NK-92 (cell line): Measurements from ENCODE around the gene CALN1.
"Not testable (repeated sequence)": the region's sequence is repeated elsewhere in the genome, so short reads cannot be mapped to it uniquely, and the experiment has no call there.

Experiments used
- DNase-seq: peaks from one replicate; lab custom pipeline; 2025; ENCODE audit not compliant: unreplicated experiment; lab: John Stamatoyannopoulos, UW

CALN1 gene

DNA sequence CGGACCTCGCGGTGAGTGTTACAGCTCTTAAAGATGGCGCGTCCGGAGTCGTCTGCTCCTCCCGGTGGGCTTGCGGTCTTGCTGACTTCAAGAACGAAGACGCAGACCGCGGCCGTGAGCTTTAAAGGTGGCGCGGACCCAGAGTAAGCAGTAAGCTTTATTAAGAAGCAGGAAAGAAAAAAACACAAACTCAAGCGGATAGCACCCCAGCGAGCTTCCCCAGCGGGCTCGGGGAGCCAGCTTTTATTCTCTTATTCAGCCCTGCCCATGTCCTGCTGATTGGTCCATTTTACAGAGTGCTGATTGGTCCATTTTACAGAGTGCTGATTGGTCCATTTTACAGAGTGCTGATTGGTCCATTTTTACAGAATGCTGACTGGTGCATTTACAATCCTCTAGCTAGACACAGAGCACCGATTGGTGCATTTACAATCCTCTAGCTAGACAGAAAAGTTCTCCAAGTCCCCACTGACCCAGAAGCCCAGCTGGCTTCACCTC is at the start of gene CALN1:
CALN1 (minus strand) TSS at position 218 of the 498 bp plus-strand sequence.
- not testable (repeated sequence) for DNase-seq

- no peak for DNase-seq
Observed at GRCh38 chr7:72453471-72453870, 41.3 kb upstream of the CALN1 start.

GRCh38 chr7:72447465-72448204 is 35.5 kb upstream of the CALN1 start:
- no peak for DNase-seq

DNA sequence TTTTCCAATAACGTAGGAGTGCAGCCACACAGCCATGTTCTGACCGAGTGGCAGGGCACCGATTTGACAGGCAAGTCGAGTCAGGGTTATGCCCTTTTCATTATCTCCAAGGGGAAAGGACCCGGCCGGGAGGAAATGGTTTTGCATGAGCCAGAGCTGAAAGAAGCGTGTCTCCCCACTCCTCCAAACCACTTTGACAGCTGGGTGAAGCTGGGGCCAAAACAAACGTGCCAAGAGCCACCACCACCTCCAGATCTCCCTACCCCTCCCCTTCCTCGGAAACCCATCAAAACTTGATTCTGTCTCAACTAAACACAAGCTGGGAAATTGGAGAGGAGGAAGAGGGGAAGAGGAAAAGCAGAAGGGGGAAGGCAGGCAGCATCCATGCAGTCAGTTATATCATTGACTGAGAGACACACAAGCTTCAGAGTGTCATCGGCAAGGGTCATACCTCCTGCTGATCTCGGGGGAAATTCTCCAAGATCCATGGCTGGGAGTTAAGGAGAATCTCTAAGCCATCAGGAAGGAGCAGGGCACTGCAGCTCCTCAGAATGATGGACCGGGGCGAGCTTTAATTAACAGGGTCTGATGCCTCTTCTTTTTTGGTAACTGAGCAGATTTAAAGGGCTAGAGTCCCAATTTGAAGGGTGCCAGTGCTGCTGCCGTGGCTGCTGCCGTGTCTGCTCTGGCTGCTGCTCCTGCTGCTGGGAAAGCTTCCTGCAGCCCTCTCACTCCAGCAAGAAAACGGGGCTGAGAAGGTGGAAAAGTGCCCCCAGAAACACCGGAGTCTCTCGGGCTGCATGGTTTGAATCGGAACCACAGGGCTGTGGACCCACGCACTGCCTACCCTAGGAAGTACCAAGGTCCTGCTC is 34.7 kb upstream of the CALN1 start:
- DNase-seq = no peak

GRCh38 chr7:72446131-72446530 is 34.0 kb upstream of the CALN1 start:
- DNase-seq = no peak

- DNase-seq = no peak
Observed at GRCh38 chr7:72445580-72445979, 33.4 kb upstream of the CALN1 start.

DNA sequence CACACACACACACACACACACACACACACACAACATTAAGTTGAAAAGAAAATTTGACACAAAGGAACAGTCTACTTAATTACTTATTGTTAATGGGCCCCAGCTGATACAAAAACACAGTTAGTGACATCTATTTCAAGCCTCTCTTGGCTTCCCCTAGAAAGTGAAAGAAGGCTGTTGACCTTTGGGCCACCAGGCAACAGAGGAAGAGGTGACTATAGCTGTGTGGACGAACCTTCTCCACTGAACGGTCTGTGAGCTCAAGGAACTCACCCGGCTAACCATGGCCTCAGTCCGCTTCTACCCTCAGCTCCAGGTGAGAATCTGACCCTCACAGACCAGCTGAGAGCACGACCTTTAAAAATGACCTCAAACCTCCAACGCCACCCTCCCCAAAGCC is 32.9 kb upstream of the CALN1 start:
- no peak for DNase-seq

DNA sequence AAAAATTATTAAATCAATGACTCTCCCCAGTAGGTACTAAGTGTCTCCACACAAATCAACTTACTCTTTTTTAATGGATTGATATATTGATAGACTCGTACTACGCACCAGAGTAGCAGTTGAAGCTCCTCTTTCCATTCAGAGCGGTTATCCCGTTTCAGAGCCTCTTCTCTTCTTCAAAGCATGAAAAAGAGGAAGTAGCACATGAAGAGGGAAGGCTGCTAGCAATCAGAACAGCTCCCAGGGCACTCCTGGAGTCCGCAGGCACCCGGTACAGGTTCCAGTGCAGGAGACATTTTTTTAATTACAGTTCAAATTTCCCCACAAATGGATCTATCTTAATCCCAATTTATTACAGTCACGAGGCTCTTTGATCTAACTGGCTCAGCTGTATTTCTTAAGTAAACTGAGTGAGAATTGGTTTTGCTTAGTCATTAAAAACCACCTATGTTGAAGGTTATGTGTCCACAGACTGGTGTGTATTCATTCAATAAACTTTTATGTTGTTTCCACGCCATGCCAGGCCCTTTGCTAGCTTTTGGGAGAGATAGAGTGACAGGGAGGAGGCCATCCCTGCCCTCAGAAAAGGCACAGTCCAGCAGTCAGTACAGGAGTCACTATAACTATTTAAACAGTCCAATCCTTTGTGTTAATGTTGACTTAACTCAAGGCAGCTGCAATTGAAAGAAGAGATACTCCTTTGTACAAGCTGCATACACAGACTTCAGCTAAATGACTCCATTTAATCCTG is 32.1 kb upstream of the CALN1 start:
- DNase-seq = no peak

- no peak for DNase-seq
Observed at GRCh38 chr7:72441791-72442190, 29.7 kb upstream of the CALN1 start.

- no peak for DNase-seq
Observed at GRCh38 chr7:72438491-72438890, 26.4 kb upstream of the CALN1 start.

GRCh38 chr7:72437610-72438009 is 25.5 kb upstream of the CALN1 start:
- DNase-seq = no peak

DNA sequence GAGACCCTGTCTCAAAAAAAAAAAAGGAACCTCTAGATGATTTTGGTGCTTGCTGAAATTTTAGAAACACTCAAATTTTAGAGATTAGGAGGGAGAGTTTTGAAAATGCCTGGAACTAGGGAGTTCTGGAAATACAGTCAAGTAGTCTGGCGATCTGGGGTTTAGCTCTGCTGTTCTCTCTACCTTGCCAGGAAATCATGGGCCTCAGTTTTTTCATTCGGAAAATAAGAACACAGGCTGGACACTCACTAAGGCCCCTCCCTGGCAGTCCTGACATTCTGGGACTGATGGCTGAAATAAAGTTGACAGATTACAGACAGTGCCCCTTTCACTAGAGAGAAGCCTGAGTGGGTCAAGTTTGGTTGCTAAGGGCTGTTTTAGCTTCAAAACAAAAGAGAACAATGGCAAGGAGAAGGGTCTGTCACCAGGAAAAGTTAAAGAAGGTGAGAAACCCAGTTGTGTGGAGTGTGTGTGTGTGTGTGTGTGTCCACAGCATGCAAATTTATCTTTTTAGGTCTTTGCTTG is 25.0 kb upstream of the CALN1 start:
- no peak for DNase-seq

DNA sequence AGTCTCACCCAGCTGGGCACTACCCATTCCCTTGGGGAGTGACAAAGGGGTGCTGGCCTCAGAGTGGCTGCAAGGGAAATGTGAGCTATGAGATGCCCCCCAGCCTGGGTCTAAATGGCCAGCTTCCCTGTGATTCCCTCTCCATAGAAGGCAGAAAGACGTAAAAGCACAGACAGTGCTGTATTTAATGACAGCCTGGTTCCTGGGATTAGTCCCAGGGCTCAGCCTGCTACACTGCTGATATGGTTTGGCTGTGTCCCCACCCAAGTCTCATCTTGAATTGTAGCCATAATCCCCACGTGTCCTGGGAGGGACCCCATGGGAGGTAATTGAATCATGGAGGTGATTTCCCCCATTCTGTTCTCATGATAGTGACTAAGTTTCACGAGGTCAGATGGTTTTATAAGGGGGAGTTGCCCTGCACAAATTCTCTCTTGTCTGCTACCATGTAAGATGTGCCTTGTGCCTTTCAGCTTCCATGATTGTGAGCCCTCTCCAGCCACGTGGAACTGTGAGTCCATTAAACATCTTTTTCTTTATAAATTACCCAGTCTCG is 23.9 kb upstream of the CALN1 start:
- no peak for DNase-seq

DNA sequence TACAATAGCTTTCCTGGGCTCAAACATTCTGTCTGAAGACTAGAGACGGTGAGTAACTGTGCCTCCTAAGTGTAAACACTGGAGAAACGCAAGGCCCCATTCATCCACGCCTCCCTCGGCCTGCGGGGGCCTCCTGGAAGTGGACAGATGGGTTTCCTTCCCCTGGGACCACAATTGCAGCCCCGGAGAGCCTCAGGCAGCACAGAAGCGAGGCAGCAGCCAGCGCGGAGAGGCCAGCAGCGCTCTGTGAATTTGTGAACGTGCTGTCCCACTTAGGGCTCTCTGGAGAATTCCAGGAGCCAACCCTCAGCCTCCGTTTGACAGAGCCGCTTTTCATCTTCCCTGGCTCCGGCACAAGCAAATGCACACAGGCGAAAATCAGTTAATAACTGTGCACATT is 23.2 kb upstream of the CALN1 start:
- no peak for DNase-seq

DNA sequence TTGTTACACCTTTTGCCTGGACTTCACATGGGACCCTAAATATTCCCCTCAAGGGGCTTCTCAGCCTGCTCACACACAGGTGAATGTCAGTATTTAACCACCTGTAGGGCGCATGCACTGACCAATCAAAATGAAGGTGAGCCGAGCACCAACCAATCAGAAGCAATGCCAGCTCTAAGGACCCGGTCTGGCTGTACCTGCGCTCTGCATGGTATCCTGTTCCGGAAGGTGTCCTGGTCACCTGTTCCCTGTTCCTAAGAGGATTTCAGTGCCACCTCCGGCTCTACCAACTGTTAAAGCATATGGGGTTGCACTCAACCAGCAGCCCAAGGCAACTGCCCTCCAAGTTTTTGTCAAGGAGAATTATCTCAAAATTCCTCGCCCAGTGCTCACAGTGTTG is 18.4 kb upstream of the CALN1 start:
- no peak for DNase-seq

GRCh38 chr7:72429316-72429715 is 17.2 kb upstream of the CALN1 start:
- DNase-seq = no peak

DNA sequence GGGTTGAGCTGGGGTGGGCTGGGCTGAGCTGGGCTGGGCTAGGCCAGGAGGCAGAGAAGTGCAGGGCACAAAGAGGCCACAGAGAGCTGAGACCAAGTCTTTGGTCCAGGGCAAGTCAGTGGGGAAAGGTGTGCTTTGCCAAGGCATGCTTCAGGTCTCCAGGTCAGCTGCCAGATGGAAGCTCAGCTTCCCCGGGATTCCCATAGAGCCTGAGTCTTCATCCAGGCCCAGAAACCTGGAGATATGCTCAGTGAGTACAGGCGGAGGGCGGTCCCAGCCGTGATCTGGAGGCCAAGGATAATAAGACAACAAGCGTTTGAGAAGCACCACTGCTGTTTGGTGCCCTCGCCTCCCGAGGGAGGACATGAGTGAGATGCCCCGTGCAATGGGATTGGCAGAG is 4.7 kb upstream of the CALN1 start:
- DNase-seq = no peak

DNA sequence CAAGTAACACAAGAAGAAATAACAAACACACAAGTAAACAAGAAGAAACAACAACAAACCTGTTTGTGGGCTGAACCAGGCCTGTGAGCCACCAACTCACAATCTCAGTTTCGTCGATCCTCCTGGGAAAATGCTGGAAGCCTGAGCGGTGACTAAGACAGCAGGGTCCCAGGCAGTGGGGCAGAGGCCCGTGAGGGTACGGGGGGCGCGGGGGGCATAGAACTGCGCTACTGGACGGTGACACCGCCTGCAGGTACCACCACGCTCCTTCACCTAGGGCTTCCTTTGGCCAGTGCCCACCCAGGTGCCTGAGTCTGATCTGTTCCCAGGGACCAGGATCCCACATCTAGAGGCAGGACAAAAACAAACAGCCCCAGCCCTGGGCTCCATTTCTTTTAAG is 3.4 kb upstream of the CALN1 start:
- no peak for DNase-seq

DNA sequence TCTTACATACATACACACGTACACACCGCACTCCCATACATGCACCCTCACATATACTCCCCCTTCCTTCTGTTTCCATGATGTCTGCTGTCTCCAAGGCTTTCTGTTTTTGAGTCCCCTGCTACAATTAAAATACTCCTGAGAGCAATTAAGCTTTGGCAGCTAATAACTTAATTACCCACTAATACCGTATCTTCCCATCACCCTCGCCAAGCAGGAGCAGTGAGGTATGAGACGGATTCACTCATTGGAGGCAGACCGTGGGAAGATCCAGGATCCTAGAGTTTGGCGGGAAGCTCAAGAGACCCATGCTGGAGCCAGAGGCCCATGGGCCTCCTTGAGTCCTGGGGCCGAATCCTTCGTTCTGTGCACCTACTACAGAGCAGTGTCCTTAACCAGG is 1.7 kb upstream of the CALN1 start:
- no peak for DNase-seq

GRCh38 chr7:72413290-72413689 is 1.2 kb upstream of the CALN1 start:
- no peak for DNase-seq

- no peak for DNase-seq
Observed at GRCh38 chr7:72411419-72411818, 719 bp downstream of the CALN1 start.
